NB4 (cell line): ENCODE results near the gene EFNA3.

Experiments used
- CTCF ChIP-seq: IDR thresholded peaks from one replicate; pipeline ENCODE4 v1.5.1; 2012; ENCODE audit warnings: low read depth, low read length
- MYC ChIP-seq: IDR thresholded peaks from 2 replicates; pipeline ENCODE4 v1.6.1; 2011; ENCODE audit warnings: low read depth, low read length
- POLR2A ChIP-seq: IDR thresholded peaks from 2 replicates; pipeline ENCODE4 v1.6.1; 2011; ENCODE audit warnings: mild to moderate bottlenecking; ENCODE audit not compliant: insufficient read length; ENCODE audit errors: extremely low read depth

- TF ChIP-seq CTCF (no peak), POLR2A (no peak), MYC (no peak)
Observed at GRCh38 chr1:155130272-155131006, 51.8 kb downstream of the EFNA3 start.
